SW480 (cell line): ENCODE data around the gene DAGLB.
"Not testable (repeated sequence)": the region's sequence is repeated elsewhere in the genome, so short reads cannot be mapped to it uniquely, and the experiment has no call there.

ENCODE experiments used
- DNase-seq: peaks from one replicate; pipeline ENCODE4 v3.0.0-alpha.2; 2016; ENCODE audit warnings: low spot score

The DAGLB gene, protein sequence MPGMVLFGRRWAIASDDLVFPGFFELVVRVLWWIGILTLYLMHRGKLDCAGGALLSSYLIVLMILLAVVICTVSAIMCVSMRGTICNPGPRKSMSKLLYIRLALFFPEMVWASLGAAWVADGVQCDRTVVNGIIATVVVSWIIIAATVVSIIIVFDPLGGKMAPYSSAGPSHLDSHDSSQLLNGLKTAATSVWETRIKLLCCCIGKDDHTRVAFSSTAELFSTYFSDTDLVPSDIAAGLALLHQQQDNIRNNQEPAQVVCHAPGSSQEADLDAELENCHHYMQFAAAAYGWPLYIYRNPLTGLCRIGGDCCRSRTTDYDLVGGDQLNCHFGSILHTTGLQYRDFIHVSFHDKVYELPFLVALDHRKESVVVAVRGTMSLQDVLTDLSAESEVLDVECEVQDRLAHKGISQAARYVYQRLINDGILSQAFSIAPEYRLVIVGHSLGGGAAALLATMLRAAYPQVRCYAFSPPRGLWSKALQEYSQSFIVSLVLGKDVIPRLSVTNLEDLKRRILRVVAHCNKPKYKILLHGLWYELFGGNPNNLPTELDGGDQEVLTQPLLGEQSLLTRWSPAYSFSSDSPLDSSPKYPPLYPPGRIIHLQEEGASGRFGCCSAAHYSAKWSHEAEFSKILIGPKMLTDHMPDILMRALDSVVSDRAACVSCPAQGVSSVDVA

DNA sequence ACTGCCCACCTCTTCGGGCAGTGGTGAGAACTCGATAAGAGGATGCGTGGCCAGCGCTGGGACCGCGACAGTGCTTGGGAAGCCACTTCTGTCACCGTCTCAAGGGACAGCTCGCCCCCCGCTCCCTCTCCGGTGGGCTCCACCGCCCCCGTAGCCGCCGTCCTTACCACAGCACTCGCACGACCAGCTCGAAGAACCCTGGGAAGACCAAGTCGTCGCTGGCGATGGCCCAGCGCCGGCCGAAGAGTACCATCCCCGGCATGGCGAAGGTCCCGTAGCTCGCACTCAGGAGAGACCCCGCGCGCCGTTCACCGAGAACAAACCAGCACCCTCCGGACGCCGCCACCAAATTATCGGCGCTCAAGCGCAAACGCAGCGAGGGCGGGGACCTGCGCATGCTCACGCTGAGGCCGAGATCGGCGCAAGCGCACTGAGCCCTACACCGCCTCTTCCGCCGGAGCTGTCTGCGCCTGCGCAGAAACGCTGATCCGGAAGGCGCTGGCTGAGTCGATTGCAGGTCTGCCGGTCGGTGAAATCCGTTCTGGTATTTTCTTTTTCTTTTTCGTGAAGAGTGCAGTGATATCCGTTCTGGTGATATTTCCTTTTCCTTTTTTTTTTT lies at the start of gene DAGLB:
DAGLB (minus strand) TSS at position 374 of the 619 bp plus-strand sequence; CDS start at position 262, 112 bp downstream.
- DNase-seq: peak; percentile 90

DNA sequence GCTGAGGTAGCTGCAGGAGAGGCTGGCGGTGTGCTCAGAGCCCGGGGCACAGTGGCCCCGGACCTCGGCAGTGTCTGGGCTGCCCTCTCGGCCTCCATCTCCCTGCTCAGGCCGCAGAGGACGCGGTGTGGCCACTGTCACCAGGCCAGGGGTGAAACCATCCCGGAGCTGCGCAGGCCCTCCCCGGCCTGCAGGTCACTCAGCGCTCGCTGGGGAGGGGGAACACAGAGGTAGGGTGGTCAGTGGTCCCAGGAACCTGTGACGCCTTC lies 49.8 kb upstream of the DAGLB start:
- DNase-seq: no peak

DNA sequence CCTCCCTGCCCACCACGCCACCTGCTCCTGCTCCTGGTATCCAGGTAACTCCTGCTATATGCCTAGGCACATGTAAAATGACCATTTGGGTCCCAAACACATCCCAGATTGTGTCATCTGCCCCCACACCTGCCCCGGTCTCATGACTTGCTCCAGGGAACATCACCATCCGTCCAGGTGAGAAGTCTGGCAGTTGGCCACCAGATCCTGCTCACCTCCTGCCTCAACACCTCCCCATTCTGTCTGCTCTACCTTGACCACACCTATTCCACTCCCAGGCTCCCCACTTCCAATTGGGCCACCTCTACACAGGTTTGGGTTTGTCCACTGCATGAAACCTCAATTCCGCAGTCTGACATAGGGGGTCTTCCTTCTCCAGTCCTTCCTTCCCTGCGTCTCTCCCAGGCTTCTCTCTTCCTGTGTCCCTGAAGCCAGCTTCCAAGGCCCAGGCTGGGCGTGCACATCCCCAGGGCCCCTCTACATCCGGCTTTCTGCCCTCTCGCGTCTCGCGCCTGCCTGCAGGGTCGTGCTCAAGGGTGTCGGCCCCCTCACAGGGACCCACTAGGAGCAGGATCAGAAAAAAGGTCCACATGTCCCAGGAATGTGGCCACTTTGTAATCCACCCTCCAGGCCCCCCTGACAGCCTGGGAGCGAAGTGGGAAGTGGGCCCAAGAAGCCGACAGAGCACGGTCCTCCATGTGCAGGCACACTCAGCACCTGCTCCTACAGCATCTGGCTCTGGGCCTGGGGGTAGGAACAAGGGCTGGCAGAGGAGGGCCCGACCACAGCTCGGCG lies 49.3 kb upstream of the DAGLB start:
- no peak for DNase-seq

DNA sequence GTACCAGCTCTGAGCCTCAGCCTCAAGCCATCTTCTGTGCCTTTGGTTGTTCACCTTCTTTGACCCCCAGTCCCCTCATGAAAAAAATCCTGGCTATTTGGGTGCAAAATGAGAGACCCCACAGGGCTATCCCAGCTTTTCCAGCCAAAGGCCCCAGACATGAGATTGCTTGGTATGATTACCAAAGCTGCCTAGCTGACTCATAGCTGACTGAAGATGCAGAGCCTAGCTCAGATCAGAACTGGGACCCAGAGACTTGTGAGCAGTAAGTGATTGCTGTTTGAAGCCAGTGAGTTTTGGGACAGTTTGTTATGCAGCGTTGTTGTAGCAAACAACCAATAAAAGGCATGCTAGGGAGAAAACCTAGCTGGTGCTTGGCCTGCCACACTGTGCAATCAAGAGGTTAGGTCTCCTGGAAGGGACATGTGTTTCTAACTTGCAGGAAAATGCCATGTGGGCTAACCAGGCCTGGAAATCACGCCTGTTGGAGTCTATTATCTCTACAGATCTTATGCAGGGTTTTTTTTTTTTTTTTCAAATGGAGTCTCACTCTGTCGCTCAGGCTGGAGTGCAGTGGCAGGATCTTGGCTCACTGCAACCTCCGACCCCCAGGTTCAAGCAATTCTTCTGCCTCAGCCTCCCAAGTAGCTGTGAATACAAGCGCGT lies 48.0 kb upstream of the DAGLB start:
- DNase-seq: no peak

DNA sequence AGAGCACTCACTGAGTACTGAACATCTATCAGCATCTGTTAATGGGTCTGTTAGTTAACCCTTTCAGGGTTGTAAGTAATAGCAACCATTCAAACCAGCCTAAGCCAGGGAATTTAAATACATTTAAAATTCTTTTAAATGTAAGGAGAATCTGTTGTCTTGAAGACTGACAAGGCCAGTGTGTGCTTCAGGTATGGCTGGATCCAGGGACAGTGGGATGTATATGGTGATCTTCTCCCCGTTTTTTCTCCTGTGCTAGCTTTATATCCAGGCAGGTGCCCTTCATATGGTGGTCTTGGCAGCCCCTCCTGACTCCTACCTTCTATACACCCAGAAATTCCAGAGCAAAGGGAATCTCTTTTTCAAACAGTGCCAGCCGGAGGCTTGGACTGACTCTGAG lies 46.6 kb upstream of the DAGLB start:
- DNase-seq: no peak

DNA sequence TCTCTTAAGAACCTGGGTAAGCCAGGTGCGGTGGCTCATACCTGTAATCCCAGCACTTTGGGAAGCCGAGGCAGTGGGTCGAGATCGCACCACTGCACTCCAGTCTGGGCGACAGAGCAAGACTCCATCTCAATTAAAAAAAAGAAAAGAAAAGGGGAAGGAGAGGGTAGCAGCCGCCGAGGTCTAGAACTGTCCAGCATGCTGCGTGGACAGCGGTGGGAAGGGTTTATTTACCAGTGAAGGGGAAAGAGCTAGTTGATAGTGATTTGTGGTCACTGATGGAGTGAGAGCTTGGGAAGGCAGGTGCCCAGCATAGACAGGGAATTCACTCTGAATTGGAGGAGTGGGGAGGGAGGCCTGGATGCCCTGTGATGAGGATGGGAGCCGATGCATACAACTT lies 43.4 kb upstream of the DAGLB start:
- no peak for DNase-seq

DNA sequence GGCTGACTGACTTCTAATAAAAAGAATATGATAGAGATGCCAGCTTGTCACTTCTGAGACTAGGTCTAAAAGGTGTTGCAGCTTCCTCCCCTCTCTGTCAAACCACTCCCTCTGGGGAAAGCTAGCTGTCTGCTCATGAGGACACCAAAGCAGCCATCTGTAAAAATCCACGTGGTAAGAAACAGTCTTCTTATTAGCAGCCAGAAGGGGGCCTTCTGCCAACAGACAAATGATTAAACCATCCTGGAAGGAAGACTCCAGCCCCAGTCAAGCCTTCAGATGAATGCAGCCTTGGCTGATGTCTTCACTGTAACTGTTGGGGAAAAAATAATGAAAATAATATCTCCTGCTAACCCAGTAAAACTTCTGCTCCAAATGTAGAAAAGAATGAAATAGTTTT lies 41.9 kb upstream of the DAGLB start:
- DNase-seq: peak; percentile 75

DNA sequence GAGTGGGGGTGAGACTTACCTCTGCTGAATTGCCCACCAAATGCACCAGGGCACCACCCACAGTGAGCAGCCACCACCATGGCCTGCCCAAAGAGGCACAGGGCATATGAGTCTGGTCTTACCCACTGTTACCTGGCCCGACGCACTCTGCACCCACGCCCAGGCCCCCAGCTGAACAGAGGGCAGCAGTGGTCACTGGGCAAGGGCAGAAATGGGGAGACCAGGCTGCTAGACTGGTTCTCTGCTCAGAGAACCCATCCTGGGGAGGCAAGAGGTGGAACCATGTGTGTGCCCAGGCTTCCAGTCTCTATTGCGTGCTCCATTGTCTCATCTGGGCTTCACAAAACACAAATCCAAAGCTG lies 39.4 kb upstream of the DAGLB start:
- no peak for DNase-seq

DNA sequence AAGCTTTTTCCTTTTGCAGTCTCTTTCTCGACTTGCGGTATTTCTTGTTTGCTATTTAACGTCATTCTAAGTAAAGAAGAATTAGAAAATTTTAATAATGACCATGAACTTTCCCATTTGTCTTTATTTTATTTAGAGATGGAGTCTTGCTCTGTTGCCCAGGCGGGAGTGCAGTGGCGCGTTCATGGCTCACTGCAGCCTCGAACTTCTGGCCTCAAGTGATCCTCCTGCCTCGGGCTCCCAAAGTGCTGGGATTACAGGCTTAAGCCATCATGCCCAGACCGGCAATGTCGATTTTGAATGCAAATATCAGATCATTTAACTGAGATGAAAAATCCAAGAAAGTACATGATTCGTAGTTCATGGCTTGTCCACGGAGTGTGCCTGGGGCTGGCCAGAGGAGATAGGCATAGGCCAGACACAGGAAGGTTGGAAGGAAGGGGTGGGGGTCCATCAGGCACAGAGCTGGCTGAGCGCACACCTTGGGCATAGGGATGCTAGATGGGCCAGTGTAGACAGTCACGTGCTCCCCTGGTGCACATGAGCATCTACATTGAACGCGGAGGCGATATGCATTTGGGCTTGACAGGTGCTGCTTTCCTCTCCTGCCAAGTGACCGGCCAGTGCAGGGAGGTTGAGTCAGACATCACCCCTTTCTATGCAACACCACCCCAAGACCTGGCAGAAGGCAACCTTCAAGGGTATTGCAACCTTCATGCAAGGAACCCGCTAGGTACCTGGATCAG lies 38.9 kb upstream of the DAGLB start:
- no peak for DNase-seq

DNA sequence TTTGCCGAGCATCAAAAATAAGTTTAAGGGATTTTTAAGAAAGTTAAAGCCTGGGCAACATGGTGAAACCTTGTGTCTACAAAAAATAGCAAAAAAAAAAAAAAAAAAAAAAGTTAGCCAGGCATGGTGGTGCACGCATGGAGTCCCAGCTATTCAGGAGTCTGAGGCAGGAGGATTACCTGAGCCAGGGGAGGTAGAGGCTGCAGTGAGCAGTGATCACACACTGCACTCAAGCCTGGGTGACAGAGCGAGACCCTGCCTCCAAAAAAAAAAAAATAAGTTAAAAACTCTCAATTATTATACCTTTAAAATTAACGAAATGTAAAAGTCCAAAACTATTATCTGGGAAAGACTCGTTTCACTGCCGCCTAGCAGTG lies 35.0 kb upstream of the DAGLB start:
- no peak for DNase-seq

DNA sequence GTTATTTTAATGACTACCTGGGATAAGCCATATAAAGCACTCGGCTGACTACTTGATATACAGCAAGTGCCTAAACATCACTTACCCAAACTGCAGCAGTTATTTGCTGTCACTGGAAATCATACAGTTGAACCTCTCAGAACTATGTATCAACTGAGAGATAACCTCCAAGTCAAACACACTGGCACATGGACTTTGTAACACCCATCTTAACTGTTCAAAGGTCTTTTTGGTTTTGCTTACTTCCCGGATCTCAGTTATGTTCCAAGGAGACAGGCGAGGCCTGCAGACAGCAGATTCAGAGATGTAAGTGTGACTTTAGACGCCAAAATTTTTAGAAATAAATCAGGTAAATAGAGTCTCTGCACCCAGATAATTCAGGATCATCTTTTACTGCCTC lies 34.6 kb upstream of the DAGLB start:
- no peak for DNase-seq

DNA sequence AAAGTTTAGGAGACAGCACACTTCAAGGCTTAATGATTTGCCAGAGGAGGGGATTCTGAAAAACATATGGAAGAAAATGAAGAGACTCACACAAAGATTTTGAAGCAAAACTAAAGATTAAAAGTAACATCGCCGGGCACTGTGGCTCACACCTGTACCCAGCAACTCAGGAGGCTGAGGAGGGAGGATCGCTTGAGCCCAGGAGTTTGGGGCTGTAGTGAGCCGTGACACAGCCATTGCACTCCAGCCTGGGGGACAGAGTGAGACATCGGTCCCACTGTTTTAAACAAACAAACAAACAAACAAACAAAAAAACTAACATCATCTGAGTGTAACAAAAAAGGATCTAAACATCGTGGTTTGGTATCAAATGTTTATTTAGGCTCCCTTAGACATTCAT lies 33.7 kb upstream of the DAGLB start:
- no peak for DNase-seq

DNA sequence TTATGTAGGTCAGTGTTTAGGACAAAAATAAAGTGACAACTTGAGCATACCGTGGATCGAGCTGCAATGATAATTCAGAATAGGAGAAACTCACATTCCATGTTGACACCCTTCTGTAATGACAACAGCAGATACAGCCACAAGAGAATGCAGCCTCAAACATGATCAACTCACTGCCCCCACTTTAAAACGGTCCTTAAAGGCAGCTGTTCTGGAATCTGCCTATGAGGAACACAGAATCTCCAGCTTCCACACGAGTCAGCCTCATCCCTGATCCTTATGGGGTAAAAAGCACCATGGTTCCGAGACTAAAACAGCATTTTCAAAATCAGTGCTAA lies 32.5 kb upstream of the DAGLB start:
- DNase-seq: no peak

DNA sequence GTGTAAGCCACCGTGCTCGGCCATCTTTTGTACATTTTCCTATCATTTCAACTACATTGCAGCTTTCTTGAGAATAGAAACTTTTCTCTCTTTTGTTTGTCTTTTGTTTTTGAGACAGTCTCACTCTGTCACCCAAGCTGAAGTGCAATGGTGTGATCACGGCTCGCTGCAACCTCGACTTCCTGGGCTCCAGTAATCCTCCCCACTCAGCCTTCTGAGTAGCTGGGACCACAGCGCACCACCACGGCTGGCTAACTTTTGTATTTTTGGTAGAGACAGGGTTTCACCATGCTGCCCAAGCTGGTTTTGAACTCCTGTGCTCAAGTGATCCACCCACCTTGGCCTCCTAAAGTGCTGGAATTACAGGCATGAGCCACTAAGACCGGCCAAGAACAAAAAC lies 31.3 kb upstream of the DAGLB start:
- DNase-seq: no peak

DNA sequence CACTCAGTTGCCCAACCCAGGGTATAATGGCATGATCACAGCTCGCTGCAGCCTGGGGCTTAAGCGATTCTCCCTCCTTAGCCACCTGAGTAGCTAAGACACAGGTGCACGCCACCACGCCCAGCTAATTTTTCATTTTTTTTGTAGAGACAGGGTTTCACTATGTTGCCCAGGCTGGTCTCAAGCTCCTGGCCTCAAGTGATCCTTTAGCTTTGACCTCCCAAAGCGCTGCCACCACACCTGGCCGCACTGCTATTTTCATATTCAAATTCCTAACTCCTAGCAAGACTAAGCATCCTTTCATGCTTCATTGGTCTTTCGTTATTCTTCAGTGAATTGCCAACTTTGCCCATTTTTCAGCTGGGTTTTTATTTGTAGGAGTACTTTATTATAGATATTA lies 30.4 kb upstream of the DAGLB start:
- DNase-seq: no peak

DNA sequence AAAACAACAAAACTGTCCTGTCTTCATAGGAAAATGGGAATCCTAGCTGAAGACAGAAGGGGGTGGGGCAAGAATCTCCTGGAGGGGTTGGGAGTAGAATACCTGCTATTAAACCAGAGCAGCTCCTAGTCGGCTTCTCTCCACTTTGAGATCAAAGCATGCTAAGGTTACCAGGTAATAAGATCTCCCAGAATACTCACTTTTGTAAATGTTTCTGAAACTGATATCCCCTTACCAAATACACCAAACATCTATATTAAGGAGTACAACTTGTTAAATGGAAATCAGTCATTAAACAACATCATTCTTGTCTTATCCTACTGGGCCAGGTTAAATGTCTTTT lies 29.5 kb upstream of the DAGLB start:
- no peak for DNase-seq

DNA sequence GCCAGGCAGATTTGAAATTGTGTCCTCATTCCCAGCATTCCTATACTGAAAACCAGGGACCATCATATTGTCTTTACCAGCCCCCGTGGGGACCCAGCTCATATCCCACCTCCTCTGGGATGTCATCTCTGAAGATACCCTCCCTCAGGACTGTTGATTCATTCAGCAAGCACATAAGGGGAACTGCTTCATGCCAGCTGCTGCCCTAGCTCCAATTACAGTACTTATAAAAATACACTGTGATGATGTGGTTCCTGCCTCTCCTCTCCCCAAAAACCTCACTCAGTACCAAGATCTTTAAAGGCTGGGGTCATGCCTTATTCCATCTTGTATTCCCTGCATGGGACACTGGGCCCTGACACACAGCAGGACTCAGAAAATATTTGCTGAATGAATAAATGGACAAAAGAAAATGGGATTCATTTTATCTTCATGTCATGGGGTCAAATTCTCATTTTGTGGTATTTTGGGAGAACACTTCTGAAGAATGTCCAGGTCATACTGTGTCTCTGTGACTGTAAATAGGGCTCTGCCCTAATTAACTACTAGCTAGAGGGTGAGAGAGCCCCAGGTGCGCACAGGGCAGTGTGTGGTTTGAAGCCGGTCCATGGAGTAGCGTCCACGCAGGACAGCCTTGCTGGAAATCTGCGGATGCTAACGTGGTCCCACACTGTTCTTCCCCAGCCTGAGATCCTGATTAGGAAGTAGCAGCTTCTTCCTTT lies 29.0 kb upstream of the DAGLB start:
- DNase-seq: no peak

DNA sequence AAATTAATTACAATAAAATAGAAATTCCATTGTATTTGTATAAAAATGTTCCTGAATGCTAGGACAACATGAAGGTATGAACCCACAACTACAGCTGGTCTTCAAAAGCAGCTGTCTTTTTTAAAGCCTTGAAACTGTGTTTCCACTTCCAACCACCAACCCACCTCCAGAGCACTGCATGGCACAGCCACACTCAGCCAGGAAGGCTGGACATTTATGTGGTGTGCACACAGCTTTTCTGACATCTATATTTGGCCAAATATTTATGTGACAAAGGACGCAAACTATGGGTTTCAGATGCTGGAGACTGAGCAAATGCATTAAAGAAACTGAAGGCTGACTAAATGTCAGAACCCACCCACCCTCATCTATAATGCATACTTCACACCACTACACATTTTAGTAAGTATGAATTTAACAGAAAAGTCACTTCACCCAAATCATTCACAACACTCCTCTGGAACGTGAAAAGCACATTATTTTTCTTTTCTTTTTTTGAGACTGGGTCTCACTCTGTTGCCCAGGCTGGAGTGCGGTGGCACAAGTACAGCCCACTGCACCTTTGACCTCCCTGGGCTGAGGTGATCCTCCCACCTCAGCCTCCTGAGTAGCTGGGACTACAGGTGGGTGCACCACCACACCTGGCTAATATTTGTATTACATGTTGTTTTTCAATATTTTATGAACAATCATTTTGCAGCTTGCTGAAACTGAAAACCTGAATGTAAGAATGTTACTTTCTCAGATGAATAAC lies 27.9 kb upstream of the DAGLB start:
- DNase-seq: no peak

DNA sequence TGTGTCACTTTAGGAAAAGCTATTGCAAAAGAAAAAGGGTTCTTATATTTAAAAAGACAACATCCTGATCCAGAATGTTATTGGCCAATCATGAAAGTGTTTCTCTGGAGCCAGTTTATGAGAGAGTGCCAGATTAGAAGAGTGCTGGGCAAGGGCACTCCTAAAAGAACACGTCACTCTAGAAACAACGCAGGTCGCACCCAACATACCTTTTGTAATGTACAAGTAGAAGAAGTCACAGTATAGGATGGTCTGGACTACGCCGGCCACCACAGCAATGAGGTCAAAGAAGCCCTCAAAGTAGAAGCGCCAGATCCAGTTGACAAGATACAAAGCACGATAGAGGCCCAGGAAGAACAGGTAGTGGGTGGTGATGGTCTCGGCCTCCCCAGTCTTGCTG lies 18.1 kb upstream of the DAGLB start:
- no peak for DNase-seq

DNA sequence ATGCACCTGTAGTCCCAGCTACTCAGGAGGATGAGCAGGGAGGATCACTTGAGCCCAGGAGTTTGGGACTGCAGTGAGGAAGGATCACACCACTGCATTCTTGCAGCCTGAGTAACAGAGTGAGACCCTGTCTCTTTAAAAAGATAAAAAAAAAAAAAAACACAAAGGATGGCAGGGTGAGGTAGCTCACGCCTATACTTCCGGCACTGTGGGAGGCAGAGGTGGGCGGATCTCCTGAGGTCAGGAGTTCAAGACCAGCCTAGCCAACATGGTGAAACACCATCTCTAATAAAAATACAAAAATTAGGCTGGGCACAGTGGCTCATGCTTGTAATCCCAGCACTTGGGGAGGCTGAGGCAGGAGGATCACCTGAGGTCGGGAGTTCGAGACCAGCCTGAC lies 15.9 kb upstream of the DAGLB start:
- DNase-seq: not testable (repeated sequence)
